ENCODE measurements around the gene AKT1S1. TPM values are rescaled to one million over a fixed set of nuclear protein-coding genes. Genes with fewer than 3 reads are reported as not detected.

Gene AKT1S1
- total RNA-seq, 4 donors from 2014 or later, result 5.5 to 20.3 (median 9.1) TPM

DNA sequence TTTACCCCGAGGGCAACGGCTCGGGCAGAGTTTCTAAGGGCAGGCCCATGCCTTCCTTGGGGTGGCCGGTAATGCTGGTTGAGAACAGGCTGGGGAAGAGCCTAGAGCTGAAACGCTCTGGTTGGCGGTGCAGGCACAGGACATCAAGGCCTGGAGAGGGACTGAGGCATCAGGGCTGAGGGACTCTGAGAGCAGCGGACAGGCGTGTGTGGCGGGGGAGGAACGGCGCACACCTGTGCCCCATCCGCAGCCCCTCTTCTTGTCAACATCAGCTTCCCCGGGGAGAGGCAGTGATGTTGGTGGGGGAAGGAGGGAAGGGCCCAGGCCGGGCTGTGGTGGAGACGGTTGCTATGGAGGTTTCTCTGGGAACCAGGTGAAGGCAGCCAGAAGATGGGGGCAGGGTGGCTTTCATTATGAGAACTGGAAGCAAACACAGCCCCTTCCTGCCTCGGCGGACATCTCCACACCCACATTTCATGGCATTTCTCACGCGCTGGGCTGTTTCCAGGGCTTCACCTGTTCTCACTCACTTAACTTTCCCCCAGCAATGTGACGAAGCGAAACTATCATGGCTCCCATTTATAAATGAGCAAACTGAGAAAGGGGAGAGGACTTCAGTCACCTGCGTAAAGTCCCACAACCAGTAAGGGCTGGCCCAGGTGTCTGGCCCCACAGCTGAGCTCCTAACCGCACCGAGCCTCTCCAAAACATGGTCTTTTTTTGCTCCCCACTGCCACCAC is 43.6 kb upstream of the AKT1S1 start:
- TF ChIP-seq, protein P1, sequence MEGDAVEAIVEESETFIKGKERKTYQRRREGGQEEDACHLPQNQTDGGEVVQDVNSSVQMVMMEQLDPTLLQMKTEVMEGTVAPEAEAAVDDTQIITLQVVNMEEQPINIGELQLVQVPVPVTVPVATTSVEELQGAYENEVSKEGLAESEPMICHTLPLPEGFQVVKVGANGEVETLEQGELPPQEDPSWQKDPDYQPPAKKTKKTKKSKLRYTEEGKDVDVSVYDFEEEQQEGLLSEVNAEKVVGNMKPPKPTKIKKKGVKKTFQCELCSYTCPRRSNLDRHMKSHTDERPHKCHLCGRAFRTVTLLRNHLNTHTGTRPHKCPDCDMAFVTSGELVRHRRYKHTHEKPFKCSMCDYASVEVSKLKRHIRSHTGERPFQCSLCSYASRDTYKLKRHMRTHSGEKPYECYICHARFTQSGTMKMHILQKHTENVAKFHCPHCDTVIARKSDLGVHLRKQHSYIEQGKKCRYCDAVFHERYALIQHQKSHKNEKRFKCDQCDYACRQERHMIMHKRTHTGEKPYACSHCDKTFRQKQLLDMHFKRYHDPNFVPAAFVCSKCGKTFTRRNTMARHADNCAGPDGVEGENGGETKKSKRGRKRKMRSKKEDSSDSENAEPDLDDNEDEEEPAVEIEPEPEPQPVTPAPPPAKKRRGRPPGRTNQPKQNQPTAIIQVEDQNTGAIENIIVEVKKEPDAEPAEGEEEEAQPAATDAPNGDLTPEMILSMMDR (IDR thresholded peaks at IDR 0.05; ENCODE audit: low read depth), result no peak

DNA sequence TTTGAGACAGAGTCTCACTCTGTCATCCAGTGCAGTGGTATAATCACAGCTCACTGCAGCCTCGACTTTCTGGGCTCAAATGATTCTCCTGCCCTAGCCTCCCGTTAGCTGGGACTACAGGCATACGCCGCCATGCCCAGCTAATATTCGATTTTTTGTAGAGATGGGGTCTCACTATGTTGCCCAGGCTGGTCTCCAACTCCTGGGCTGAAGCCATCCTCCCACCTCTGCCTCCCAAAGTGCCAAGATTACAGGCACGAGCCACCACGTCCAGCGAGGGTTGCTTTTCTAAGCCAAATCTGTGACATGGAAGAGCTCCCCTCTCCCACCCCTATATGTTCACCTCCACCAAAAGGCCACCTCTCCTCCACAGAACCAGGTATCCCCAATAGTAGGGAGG is 40.9 kb upstream of the AKT1S1 start:
- TF ChIP-seq, protein P1 (IDR thresholded peaks at IDR 0.05; ENCODE audit: low read depth), result no peak

DNA sequence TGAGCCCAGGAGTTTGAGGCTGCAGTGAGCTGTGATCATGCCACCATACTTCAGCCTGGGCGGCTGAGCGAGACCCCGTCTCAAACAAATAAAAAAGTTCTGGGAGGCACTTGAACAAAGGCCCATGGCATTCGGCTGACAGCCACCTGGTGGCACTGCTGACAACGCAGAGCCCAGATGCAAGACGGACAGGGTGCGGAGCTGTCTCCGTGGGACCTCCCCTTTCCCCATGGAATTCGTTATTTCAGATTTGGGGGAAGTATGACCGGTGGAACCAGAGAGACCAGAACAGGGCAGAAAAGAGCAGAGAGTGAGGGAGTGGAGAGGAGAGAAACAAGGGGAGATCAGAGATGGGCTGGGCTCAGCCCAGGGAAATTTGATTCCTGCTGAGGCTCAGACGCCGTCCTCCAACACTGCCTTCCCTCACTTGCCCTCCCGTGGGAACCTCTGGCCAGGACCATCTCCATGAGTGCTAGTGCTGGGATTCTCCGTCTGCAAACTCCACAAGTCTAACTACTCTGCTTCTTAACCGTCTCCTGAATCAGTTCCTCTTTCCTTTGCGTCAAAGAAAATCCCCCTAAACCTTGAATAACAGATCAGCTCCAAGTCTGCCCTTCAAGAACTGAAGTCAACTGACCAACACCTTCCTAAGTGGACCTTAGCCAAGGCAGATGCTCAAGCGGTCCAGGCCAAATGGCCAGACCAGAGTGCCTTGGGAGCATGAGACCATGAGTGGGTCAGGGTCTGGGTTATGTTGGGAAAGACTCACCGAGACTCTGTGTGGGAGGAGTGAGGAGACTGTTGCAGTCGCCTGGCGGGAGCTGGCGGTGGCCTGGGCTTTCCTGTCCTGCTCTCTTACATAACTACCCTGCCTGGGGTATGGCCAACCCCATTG is 39.9 kb upstream of the AKT1S1 start:
- TF ChIP-seq, protein P1 (IDR thresholded peaks at IDR 0.05; ENCODE audit: low read depth), result no peak

DNA sequence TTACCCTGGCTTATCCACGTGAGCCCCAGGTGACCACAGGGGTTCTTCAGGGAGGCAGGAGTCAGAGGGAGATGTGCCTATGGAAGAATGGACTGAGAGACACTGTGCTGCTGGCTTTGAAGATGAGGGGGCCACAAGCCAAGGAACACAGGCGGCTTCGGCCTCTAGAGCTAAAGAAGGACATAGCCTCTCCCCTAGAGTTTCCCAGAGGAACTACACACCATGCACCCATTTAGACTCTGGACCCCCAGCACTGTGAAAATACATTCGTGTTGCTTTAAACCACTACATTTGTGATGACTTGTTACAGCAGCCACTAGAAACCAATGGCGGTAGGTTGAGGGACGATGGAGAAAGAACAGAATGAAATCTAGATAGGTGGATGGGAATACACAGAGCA is 38.1 kb upstream of the AKT1S1 start:
- TF ChIP-seq, protein P1 (IDR thresholded peaks at IDR 0.05; ENCODE audit: low read depth), result no peak

DNA sequence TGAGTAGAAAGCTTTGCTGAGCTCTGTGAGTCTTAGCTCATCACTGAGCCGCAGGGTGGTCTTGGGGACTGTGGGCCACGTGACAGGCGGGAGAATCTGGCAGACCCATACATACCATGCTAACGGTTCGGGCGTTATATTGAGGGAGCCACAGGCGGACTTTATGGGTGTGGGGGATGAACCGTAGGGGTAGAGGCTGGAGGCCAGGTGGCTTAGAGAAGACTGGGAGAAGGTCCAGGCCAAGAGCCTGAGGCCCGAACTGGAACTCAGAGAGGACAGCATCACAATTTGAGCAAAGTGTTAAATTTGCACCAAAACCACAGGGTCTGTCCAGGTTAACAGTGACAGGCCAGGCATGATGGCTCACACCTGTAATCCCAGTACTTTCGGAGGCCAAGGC is 36.6 kb upstream of the AKT1S1 start:
- TF ChIP-seq, protein P1 (IDR thresholded peaks at IDR 0.05; ENCODE audit: low read depth), result no peak

DNA sequence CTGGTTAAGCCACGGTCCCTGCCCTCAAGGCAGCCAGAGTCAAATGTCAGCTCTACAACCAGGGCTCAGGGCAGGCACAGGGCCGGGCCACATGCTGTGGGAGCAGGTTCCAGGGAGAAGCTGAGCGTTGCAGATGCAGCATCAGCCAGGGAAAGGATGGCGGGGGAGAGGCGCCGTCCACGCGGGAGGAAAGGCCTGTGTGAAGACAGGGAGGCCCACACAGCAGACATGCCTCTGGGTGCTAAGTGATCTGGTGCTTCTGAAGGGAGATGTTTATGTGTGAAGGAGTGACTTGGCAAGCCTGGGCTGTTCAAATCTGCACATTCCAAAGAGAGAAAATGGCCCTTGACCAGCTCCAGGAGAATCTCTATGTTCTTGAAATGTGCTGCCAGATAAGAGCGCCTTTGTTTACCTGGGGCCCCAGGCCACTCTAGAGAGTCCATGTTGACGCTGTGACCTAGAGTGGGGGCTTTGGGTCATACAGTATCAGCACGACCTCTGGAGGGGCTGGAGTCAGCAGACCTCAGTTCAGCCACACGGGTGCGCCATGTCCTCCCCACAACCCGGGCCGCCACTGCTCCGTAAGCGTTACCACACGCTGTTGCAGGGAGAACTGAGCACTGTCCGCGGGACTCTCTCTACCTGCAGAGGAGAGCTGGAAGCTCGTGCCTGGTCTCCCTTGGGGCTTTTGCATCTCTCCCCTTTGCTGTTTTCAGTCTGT is 36.0 kb upstream of the AKT1S1 start:
- TF ChIP-seq, protein P1 (IDR thresholded peaks at IDR 0.05; ENCODE audit: low read depth), result no peak
